NCI-H2196 treated with DMSO at 0.1 percent for 48 hours (cell line): ENCODE results near the gene SAFB2.
"Not testable (repeated sequence)": the region's sequence is repeated elsewhere in the genome, so short reads cannot be mapped to it uniquely, and the experiment has no call there.

Experiments
- DNase-seq: peaks from one replicate; lab custom pipeline; 2025; ENCODE audit not compliant: unreplicated experiment; lab: John Stamatoyannopoulos, UW

The SAFB2 gene

DNA sequence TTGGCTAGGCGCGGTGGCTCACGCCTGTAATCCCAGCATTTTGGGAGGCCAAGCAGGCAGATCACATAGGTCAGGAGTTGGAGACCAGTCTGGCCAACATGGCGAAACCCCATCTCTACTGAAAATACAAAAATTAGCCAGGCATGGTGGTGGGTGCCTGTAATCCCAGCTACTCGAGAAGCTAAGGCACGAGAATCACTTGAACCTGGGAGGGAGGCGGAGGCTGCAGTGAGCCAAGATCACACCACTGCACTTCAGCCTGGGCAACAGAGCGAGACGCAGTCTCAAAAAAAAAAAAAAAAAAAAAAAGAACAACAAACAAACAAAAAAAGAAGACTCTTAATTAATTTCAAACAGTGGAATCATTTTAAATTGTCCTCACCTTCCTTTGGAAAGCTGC is 13.8 kb downstream of the SAFB2 start:
- DNase-seq = not testable (repeated sequence)

DNA sequence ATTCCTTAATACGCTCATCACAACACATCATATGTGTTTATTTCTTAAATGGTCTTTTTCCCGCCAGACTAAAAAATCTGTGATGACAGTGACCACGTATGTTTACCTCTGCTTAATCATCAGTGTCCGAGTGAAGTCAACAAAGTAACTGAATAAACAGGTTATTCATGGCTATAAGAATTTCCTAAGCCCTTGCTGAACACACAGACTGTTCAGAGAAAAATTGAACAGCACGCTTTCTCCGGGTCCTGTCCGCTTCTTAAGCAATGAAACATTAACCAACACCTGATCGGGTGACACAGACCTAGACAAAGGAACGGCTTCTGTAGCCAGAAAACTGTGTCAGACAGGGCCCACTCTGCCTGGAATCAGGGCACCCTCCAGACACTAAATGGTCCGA is 14.3 kb downstream of the SAFB2 start:
- no peak for DNase-seq

DNA sequence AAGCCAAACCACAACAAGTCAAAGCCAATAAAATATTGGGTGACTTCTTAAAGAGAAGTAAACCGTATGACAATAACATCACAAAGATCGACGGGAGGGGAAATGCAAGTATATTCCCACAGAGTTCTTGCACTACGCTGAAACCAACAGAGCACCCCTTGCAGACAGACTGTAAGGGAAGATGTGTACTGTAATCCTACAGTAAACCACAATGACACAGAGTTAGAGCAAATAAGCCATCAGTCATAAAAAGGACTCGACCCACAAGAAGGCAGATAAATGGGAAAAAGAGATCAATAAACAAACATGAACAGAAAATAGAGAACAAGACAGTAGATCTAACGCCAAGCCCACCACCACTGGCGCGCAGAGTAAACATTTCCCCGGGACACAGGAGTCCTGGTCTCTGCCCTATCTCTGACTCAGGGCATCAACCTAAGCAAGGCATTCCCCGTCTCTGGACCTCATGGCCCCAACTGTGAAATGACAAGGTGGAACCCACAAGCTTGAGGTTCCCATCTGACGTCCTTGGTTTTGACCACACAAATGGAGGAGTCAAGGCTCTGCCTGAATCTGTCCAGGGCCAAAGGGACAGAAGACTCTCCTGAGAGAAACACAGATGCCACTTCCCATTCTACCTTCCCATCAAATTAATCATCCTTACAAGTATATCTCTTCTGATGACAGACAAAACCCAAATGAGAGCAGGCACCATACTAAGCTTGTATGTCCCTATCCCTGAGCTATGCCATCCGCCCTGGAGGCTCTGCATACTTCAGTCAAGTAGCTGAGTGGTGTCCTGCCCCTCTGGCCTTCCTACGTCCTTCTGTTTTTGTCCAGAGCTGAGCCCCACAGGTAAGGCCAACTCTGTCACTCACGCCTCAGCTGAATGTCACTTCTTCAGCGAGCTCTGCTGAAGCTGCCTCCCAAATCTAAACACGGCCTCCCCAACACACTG is 15.0 kb downstream of the SAFB2 start:
- no peak for DNase-seq

DNA sequence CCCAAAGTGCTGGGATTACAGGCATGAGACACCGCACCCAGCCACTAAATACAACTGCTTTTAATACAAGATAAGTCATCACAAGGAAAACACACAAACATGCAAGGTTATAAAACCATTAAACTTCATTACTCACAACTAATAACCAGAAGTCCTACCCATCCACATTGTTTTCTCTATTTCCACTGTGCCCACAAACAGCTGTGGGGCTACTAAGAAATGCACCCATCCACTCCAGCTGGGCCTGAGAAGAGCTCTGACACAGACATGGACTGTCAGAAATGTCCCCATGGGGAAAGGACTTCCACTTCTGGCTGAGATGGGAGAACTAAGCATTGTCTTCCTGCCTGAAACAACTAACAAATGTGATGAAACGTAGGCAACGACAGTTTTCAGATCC is 17.2 kb downstream of the SAFB2 start:
- no peak for DNase-seq

DNA sequence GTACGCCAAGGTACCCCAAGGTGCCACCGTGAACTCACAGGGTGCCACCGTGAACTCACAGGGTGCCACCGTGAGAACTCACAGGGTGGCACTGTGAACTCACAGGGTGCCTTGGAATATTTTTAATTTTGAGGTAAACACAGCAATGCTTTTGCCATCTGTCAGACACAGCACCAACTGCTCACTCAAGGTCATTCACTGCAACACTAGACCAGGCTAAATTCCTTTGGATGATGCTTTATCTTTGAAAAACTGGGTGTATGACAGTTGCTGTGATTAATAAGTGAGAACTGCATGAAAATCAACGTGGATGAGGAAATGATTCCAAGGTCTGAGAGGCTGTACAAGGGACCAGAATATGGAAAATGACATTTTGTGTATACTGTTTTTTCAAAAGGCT is 18.9 kb downstream of the SAFB2 start:
- no peak for DNase-seq

DNA sequence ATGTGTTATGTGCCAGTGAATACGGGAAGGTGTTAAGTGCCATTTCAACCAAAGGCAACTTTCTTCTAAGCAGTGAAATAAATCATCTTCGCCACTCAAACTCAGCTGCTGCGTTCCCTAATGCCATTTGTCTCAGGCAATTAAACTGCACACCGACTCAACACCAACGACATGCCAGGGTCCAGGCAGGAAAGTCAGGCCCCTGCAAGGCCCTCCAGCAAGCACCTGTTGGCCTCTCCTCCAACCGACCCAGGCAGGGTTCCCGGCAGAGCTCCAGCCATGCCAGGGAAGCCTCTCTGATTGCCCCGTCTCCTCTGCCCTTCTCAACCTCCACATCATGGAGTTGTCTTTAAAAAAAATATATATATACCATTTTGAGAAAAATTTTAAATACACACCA is 21.8 kb downstream of the SAFB2 start:
- no peak for DNase-seq

DNA sequence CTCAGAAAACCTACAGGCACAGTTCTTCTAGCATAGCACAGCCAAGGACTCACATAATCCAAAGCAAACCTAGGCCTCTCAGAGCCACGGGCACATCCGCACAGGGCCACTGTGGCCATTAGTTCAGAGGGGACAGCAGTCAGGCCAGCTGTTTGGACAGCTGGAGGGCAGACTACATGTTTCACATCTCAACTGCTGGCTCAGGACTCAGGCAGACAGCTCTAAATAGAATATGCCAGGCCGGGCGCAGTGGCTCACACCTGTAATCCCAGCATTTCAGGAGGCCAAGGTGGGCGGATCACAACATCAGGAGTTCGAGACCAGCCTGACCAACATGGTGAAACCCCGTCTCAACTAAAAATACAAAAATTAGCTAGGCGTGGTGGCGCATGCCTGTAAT is 26.8 kb downstream of the SAFB2 start:
- no peak for DNase-seq

DNA sequence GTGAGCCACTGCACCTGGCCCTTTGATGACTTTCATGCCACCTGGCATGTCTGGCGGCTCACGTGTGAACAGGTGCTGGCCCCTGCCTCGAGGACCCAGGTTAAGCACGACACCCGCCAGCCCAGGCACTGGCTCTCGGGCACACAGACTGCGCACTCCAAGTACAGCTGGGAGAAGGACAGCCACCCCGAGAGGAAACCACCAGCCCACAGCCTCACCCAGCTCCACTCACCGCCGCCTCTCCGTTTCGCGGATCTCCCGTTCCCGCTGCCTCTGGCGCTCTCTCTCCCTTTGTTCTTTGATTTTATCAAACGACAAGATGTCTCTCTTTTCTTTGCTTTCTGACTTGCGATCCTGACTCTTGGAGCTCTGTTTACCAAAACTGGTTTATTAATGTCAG is 27.4 kb downstream of the SAFB2 start:
- DNase-seq = peak; percentile 20

DNA sequence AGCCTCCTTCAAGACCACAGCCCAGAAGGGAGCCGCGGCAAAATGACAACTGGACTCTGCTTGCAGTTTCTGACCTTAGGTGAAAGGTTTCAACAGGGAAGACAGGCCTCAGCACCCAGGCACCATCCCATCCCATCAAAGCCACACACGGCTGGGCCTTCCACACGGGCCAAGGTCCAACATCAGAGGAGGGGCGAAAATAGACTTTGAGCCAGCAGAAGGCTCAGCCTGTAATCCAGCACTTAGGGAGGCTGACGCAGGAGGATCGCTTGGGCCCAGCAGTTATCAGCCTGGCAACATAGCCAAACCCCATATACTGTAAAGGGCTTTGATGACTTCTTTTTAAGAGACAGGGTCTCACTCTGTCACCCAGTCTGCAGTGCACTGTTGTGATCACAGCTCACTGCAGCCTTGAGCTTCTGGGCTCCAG is 28.0 kb downstream of the SAFB2 start:
- no peak for DNase-seq

DNA sequence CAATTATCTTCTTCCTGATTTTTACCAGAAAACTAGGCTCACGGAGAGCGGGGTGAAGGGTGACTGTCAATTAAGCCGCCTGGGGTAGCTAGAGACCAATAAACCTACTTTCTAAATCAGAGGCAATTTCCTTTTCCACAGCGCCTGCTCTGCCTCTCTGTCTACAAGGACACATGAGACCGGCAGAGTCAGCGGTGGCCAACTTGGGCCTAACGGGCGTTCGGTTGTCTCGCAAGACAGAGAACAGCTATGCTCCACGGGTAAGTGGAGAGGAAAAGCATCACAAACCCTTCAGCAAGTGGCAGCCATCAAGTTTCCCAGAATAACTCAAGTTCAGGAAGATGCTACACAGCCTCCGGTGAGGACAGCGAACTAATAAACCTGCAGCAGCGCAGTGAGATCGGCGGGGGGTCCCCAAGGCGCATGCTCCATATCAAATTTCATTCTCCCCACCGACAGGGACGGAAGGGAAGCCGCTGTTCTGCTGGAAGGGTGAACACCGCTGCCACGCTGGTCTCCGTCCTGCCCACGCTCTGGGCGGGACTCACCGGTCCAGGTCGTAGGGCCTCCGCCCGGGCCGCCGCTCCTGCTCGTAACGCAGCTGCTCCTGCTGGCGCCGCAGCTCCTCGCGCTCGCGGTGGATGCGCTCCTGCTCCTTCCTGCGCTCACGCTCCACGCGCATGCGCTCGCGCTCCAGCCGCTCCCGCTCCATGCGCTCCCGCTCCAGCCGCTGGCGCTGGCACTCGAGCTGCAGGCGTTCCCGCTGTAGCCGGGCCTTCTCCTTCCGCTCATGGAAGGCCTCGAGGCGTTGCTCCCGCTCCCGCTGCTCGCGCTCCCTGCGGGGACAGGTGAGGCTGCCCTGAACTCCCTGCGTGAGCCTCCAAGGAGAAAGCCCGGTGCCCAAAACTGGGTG is 29.0 kb downstream of the SAFB2 start:
- DNase-seq = no peak

DNA sequence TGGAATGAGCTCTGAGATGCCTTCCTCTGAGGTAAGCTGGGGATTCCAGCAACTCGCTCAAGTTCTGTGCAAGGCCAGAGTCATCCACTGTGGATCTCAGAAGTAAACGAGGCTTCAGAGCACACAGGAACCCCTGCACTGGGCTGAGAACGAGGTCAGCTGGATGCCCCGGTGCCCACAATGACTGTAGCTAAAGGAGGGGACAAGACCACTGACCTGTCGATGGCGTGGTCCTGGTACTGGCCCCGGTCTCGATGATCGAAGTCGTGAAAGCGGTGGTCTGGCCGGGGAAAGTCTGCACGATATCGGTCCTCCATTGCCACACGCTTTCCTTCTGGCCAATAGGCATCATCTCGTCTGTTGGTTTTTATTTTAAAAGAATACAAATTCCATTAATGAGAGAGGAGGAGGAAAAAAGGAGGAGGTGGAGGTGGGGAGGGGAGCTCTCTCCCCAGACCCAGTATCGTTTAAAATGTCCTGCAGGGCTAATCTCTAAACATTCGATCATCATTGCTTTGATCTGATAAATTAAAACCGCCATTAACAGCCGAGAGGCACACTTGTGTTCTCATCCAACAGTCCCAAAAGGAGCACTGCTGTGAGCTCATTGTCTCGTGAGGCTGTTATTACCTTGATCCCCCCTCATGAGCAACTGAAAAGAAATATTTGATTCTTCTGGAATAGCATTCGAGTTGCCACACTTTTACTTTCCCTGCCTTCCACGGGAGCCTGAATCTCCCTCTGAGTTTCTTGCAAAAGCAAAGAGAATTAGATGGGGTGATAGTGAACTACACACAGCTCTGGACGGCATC is 29.8 kb downstream of the SAFB2 start:
- no peak for DNase-seq

DNA sequence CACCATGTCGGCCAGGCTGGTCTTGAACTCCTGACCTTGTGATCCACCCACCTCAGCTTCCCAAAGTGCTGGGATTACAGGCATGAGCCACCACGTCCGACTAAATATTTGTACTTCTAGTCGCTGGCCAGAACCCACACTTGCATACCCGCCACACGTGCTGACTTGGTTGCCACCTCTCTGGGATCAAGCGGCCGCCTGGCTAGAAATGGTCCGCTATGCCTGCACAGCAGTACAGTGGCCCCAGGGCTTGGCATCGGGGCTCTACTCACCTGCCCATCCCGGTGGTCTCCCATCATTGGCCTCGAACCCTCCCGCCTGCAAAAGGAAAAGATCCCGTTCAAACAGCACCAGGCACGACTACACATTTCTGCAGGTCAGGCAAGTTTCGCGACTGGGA is 31.1 kb downstream of the SAFB2 start:
- no peak for DNase-seq

DNA sequence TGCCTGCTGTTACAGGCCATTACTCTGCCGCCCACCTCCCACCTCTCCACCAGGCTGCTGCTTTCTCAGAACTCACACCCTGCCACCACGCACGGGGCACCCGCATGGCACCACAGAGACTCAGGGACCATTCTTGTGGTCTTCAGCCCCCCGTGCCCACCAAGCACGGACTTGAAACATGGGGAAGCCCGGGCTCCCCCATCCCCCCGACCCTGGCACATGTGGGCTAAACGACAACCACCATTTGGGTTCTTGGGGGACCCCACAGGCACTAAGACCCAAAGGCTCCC is 31.8 kb downstream of the SAFB2 start:
- DNase-seq = no peak

DNA sequence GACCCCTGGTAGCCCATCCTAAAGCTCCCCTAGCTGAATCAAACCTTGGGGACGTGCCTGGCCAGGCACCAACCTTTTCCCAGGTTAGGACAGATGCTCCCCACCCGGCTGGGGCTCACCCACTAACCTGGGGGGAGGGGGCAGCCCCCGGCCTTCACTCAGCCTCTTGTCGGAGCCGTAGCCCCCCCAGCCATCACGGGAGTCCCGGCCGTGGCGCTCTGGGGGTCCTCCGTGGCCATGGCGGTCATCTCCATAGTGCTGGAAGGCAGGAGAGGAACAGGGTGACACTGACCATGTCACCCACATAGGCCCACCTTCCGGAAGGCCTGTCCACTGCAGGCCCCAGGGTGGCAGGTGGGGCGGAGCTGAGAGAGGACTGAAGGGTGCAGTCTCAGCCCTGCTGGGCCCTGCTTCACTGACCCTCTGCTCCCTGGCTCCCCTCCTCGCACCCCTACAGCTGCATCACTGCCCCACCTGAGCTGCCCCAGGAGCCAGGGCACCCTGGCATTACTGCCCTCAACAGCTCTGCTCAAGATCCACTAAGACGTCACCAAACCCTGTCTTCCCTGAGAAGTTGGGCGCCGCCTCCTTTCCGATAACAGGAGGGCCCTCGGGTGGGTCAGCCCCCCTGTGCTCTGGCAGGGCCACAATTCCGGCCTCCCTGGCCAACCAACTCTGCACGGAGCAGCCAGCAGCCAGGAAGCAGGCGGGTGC is 32.3 kb downstream of the SAFB2 start:
- DNase-seq = no peak

DNA sequence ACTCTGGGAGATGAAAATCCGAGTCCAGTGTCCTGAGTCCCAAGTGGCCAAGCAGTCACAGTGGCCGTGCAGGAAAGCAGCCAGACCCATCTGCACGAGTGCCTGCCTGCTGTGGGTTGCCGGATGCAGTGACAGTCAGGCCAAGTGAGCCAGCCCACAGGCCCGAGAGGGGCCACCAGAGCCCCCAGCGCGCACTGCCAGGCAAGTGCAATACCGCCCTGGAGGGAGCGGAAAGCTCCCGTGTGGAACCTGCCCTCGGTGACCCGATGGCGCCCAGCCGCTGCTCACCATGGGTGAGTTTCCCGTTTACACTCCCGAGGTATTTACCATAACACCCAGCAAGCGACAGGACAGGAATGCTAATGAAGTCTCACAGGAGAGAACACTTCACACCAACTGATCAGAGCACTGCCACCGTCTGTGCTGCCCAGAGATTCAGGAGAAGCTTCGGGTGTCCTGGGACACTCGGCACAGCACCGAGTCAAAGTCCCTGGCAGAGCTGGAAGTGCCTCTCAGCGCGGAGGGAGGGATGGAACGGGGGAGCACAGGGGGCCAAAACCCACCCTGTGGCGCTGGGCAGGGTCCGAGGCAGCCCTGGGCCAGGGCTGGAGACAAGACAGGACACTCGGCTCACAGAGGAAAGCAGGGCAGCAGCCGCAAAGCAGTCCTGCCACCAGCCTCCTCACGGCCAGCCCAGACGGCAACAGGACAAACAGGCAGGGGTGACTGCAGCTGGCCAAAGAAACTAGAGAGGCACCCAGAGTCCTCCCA is 33.5 kb downstream of the SAFB2 start:
- no peak for DNase-seq

DNA sequence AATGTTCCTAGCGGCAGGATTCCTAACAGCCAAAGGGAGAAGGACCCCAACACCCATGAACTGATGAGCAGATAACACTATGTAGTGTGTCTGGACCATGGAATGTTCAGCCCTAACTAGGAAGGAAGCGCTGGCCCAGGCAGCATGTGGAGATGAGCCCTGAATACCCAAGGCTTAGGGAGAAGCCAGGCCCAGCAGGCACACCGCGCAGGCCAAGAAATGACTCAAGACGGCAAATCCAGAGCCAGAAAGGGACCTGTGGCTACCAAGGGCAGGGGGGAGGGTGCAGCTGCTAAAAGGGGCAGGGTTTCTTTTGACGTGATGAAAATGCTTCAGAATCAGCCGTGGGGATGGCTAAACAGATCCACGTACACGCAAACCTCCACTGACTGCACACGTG is 34.1 kb downstream of the SAFB2 start:
- no peak for DNase-seq

DNA sequence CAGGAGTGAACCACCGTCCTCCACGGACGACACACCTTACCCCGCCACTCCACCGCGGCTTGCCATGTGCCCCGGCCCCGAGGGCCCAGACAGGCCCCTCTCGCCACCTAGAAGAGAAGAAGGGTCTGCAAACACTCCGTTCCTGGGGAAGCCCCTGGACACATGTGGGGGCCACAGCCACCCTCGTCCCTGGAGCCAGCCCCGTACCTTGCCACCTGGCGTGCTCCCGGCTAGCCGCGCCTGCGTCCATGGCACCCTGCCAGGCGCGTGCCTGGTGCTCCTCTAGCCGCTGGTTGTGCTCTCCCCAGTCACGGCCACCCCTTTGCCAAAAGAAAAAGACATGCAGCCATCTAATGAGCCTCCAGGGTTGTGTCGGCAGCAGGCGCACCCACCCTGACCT is 34.9 kb downstream of the SAFB2 start:
- DNase-seq = no peak

DNA sequence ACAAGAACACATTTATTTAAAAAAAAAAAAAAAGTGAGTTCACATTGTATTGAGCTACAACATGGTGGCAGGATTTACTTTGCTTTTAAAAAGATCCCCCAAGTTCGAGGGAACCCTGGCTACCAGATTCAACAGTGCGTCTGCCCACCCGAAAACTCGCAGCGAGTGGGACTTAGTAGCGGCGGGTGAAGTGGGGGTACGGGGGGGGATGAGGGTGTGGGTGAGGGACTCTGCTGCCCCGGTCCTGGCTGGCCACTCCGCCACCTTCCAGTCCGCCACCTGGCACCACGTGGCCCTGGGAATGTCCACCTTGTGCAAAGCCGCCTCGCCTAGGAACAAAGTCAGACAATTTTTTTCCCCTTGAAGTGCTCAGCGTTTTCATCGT is 35.5 kb downstream of the SAFB2 start:
- DNase-seq = no peak

DNA sequence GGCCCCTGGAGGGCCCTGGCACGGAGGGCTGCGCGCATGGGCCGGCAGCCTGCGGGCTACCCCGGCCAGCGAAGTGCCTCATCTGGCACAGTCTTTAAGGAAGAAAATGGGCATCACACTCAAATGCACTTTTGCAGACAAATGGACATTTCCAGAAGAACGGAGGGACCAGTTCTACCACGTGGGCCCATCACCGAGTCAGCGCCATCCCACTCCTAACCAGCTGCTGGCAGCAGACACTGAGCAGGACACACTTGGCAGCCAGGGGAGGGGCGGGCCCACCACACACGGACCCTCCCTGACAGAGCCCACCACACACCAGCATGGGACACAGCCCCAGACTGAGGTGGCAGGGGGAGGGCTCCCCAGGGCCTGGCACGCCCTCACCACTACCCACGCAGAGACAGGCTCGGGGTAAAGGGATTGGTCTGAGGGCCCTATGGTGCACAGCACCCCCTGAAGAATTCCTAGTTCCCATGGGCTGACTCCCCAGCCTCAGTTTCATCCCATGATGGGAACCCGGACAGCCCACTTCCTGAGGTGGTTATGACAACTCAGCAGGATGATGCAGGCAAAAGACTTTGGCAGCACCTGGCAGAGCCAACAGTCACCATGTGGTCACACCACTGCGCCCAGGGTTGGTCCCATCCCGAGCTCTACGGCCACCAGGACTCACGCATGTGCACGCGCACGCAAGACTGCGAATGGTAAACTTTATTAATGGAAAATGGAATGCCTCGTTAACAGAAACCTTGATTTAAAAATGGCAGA is 36.1 kb downstream of the SAFB2 start:
- DNase-seq = no peak
